HepG2 (cell line): Measurements from ENCODE around the gene THSD4. TPM values are rescaled to one million over a fixed set of nuclear protein-coding genes. Genes with fewer than 3 reads are reported as not detected.
A peak's percentile ranks its signal among the peaks of the same experiment; 100 is the strongest.

ENCODE experiments used
- CAMTA2 ChIP-seq: sonication (generic); formaldehyde crosslinking; IDR thresholded peaks from 2 replicates; pipeline ENCODE4 v1.4.0; 2020; ENCODE audit warnings: mild to moderate bottlenecking, missing genetic modification reagents, borderline replicate concordance
- CC2D1A ChIP-seq: sonication (generic); formaldehyde crosslinking; IDR thresholded peaks from 2 replicates; pipeline ENCODE4 v1.8.1; 2023; ENCODE audit warnings: mild to moderate bottlenecking, missing genetic modification reagents
- CHD4 ChIP-seq: fragments of 200-600 bp; sonication (generic); IDR thresholded peaks from 2 replicates; pipeline ENCODE4 v1.7.0; 2017; ENCODE audit warnings: mild to moderate bottlenecking, low read length, borderline replicate concordance
- HDAC2 ChIP-seq: sonication (generic); formaldehyde crosslinking; IDR thresholded peaks from 2 replicates; pipeline ENCODE4 v1.4.0; 2020; ENCODE audit warnings: missing genetic modification reagents
- MEIS2 ChIP-seq: sonication (generic); formaldehyde crosslinking; IDR thresholded peaks from 2 replicates; pipeline ENCODE4 v1.9.0; 2021; ENCODE audit warnings: mild to moderate bottlenecking, missing genetic modification reagents
- MIXL1 ChIP-seq: IDR thresholded peaks from 2 replicates; pipeline ENCODE4 v1.6.1; 2016
- MTA1 ChIP-seq: sonication (generic); formaldehyde crosslinking; IDR thresholded peaks from 2 replicates; pipeline ENCODE4 v1.4.0; 2020; ENCODE audit warnings: missing genetic modification reagents, mild to moderate bottlenecking, borderline replicate concordance
- NKX3-1 ChIP-seq: sonication (generic); formaldehyde crosslinking; IDR thresholded peaks from 2 replicates; pipeline ENCODE4 v1.5.0; 2020; ENCODE audit warnings: missing genetic modification reagents
- NR2F6 ChIP-seq, 2 experiments: IDR thresholded peaks; 2 replicates each; pipeline ENCODE4 v1.6.1; 2016; ENCODE audit warnings: antibody characterized with exemption in 1 of 2, mild to moderate bottlenecking in 1 of 2
- NR3C1 ChIP-seq: sonication (generic); formaldehyde crosslinking; IDR thresholded peaks from 2 replicates; pipeline ENCODE4 v1.4.0; 2020; ENCODE audit warnings: missing genetic modification reagents
- PAF1 ChIP-seq: IDR thresholded peaks from 2 replicates; pipeline ENCODE4 v1.6.1; 2016; ENCODE audit warnings: missing genetic modification reagents, missing compliant biosample characterization
- RCOR2 ChIP-seq: IDR thresholded peaks from 2 replicates; pipeline ENCODE4 v1.6.1; 2016; ENCODE audit warnings: missing biosample characterization, missing genetic modification reagents
- SOX13 ChIP-seq, 3 experiments: fragments of 450-650 bp in 1 of 3; sonication (generic) in 1 of 3; formaldehyde crosslinking in 1 of 3; IDR thresholded peaks in 2 of 3; conservative IDR thresholded peaks in 1 of 3; 2 replicates each; pipeline versions ENCODE4 v1.5.0 to v1.6.1; 2016 to 2020; ENCODE audit warnings: antibody characterized with exemption in 1 of 3, mild to moderate bottlenecking in 1 of 3, missing compliant biosample characterization in 1 of 3, missing genetic modification reagents in 1 of 3, moderate library complexity in 1 of 3
- SP5 ChIP-seq: IDR thresholded peaks from 2 replicates; pipeline ENCODE4 v1.6.1; 2016; ENCODE audit warnings: low read depth, borderline replicate concordance
- THAP11 ChIP-seq: IDR thresholded peaks from 2 replicates; pipeline ENCODE4 v1.6.1; 2016; ENCODE audit warnings: missing biosample characterization, missing genetic modification reagents
- TMF1 ChIP-seq: sonication (generic); formaldehyde crosslinking; IDR thresholded peaks from 2 replicates; pipeline ENCODE4 v1.8.1; 2022; ENCODE audit warnings: low read depth, missing genetic modification reagents
- TOE1 ChIP-seq: sonication (generic); formaldehyde crosslinking; IDR thresholded peaks from 2 replicates; pipeline ENCODE4 v1.4.0; 2020; ENCODE audit warnings: mild to moderate bottlenecking, missing genetic modification reagents
- ZFP36 ChIP-seq: fragments of 150-350 bp; IDR thresholded peaks from 2 replicates; pipeline ENCODE4 v1.6.1; 2018; ENCODE audit warnings: borderline replicate concordance, low read length, low read depth; ENCODE audit not compliant: partially characterized antibody
- ZNF329 ChIP-seq: sonication (generic); formaldehyde crosslinking; IDR thresholded peaks from 2 replicates; pipeline ENCODE4 v1.9.0; 2021; ENCODE audit warnings: low read depth, mild to moderate bottlenecking, missing genetic modification reagents
- ZNF598 ChIP-seq: sonication (generic); formaldehyde crosslinking; IDR thresholded peaks from 2 replicates; pipeline ENCODE4 v1.5.1; 2020; ENCODE audit warnings: mild to moderate bottlenecking, missing genetic modification reagents, borderline replicate concordance
- ZNF749 ChIP-seq: sonication (generic); formaldehyde crosslinking; IDR thresholded peaks from 2 replicates; pipeline ENCODE4 v1.8.0; 2022; ENCODE audit warnings: mild to moderate bottlenecking, missing genetic modification reagents, moderate library complexity, borderline replicate concordance
- ZNF772 ChIP-seq: sonication (generic); formaldehyde crosslinking; IDR thresholded peaks from 2 replicates; pipeline ENCODE4 v1.5.0; 2020; ENCODE audit warnings: mild to moderate bottlenecking, missing genetic modification reagents
- polyA plus RNA-seq, 8 experiments: library from polyadenylated mRNA; depleted of rRNA in 3 of 8; stranded (reverse) in 7 of 8; unstranded in 1 of 8; fragments of >200 nt; fragmentation: Illumina TruSeq in 4 of 8; extraction: Trizol in 4 of 8; gene quantifications; 2 replicates each; pipeline versions ENCODE4 v1.2.1 to v1.2.3, GENCODE V29; 2011 to 2016; ENCODE audit warnings: low read depth in 4 of 8, missing spikeins in 1 of 8, mixed read lengths in 1 of 8; ENCODE audit not compliant: insufficient read depth in 1 of 8
- total RNA-seq, 5 experiments: library from RNA; depleted of rRNA; stranded (reverse); fragments of >200 nt; fragmentation: Illumina TruSeq; extraction: Trizol; gene quantifications; 2 replicates each; pipeline ENCODE4 v1.2.3, GENCODE V29; 2016; ENCODE audit warnings: low read depth in 1 of 5
- TF ChIP-seq, protein P1 (sequence below): sonication (generic); formaldehyde crosslinking; IDR thresholded peaks from 2 replicates; pipeline ENCODE4 v1.4.0; 2020; ENCODE audit warnings: missing genetic modification reagents
- TF ChIP-seq, protein P2 (sequence below): sonication (generic); formaldehyde crosslinking; IDR thresholded peaks from 2 replicates; pipeline ENCODE4 v1.4.0; 2020; ENCODE audit warnings: missing genetic modification reagents
- TF ChIP-seq, protein P3 (sequence below): sonication (generic); formaldehyde crosslinking; IDR thresholded peaks from 2 replicates; pipeline ENCODE4 v1.5.1; 2020; ENCODE audit warnings: missing genetic modification reagents, mild to moderate bottlenecking, borderline replicate concordance
- TF ChIP-seq, protein P4 (sequence below): sonication (generic); formaldehyde crosslinking; IDR thresholded peaks from 2 replicates; pipeline ENCODE4 v1.4.0; 2020; ENCODE audit warnings: mild to moderate bottlenecking, missing genetic modification reagents

The THSD4 gene
- total and polyA plus RNA-seq, 2 of the 13 experiments (the other 11 are each of a cell fraction or from before 2014, with no cell fraction given), result 0.07 to 0.21 TPM

DNA sequence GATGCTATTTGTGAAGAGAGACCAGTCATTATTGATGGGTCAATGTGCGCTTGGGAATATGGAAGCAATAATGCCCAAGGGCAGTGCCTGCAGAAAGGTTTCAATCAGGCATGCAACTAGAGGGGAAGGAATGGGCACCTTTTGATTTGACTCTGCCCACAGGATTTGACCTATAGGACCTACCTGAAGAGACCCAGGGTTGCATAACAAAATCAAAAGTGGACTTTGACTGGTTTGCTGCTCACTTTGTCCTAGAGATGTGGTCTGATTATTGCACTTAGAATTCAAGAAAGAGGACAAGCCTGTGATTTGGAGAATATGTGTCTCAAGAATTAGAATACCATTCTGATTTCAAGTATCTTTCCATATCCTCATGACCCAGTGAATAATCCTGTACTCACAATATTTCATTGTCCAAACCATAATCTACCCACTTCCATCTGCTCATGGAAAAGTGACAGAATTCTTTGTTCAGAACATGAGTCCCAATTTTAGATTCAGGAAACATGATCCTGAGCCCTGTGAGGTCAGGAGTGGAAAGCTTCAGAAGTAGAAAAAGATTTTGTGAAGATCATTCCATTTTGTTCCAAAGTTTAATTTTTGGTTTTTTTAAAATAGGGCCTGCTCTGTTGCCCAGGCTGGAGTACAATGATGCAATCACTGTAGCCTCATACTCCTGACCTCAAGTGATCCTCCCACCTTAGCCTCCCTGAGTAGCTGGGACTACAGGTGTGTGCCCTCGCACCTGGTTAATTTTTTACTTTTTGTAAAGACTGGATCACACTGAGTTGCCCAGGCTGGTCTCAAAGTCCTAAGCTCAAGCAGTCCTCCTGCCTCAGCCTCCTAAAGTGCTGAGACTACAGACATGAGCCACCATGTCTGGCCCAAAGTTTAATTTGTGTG is 543.8 kb downstream of the THSD4 start (continued):
- TF ChIP-seq, protein P1, sequence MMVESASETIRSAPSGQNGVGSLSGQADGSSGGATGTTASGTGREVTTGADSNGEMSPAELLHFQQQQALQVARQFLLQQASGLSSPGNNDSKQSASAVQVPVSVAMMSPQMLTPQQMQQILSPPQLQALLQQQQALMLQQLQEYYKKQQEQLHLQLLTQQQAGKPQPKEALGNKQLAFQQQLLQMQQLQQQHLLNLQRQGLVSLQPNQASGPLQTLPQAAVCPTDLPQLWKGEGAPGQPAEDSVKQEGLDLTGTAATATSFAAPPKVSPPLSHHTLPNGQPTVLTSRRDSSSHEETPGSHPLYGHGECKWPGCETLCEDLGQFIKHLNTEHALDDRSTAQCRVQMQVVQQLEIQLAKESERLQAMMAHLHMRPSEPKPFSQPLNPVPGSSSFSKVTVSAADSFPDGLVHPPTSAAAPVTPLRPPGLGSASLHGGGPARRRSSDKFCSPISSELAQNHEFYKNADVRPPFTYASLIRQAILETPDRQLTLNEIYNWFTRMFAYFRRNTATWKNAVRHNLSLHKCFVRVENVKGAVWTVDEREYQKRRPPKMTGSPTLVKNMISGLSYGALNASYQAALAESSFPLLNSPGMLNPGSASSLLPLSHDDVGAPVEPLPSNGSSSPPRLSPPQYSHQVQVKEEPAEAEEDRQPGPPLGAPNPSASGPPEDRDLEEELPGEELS (CRISPR knock-in tag), result 0 out of 2 replicates have a peak, but pooled peaks have one; percentile 23
- TF ChIP-seq ZNF749 (CRISPR knock-in tag) (no peak), CHD4 (no peak), HDAC2 (CRISPR knock-in tag) (no peak), NR2F6 (IDR thresholded peaks at IDR 0.05) (peak; percentile 27; the same call in 1 of the 2 replicates), NR2F6 (CRISPR knock-in tag; IDR thresholded peaks at IDR 0.05) (peak; percentile 30; the same call in 1 of the 2 replicates), MIXL1 (no peak), SOX13 (IDR thresholded peaks at IDR 0.05) (no peak), SOX13 (CRISPR knock-in tag; conservative IDR thresholded peaks at IDR 0.05 in 1 of 2, IDR thresholded peaks at IDR 0.05 in 1 of 2) (no peak), TMF1 (CRISPR knock-in tag) (no peak), ZFP36 (no peak), TOE1 (CRISPR knock-in tag) (no peak), NR3C1 (no peak), ZNF329 (CRISPR knock-in tag) (no peak), RCOR2 (CRISPR knock-in tag) (no peak), THAP11 (CRISPR knock-in tag) (no peak), NKX3-1 (CRISPR knock-in tag) (no peak), MTA1 (CRISPR knock-in tag) (no peak), MEIS2 (CRISPR knock-in tag) (no peak), ZNF772 (CRISPR knock-in tag) (0 out of 2 replicates have a peak, but pooled peaks have one; percentile 39), SP5 (CRISPR knock-in tag) (no peak), CAMTA2 (CRISPR knock-in tag) (no peak), CC2D1A (no peak), PAF1 (CRISPR knock-in tag) (no peak), ZNF598 (CRISPR knock-in tag) (no peak)
- TF ChIP-seq, protein P2, sequence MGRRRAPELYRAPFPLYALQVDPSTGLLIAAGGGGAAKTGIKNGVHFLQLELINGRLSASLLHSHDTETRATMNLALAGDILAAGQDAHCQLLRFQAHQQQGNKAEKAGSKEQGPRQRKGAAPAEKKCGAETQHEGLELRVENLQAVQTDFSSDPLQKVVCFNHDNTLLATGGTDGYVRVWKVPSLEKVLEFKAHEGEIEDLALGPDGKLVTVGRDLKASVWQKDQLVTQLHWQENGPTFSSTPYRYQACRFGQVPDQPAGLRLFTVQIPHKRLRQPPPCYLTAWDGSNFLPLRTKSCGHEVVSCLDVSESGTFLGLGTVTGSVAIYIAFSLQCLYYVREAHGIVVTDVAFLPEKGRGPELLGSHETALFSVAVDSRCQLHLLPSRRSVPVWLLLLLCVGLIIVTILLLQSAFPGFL (CRISPR knock-in tag), result no peak
- TF ChIP-seq, protein P3, sequence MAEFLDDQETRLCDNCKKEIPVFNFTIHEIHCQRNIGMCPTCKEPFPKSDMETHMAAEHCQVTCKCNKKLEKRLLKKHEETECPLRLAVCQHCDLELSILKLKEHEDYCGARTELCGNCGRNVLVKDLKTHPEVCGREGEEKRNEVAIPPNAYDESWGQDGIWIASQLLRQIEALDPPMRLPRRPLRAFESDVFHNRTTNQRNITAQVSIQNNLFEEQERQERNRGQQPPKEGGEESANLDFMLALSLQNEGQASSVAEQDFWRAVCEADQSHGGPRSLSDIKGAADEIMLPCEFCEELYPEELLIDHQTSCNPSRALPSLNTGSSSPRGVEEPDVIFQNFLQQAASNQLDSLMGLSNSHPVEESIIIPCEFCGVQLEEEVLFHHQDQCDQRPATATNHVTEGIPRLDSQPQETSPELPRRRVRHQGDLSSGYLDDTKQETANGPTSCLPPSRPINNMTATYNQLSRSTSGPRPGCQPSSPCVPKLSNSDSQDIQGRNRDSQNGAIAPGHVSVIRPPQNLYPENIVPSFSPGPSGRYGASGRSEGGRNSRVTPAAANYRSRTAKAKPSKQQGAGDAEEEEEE (CRISPR knock-in tag), result no peak
- TF ChIP-seq, protein P4, sequence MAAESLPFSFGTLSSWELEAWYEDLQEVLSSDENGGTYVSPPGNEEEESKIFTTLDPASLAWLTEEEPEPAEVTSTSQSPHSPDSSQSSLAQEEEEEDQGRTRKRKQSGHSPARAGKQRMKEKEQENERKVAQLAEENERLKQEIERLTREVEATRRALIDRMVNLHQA (CRISPR knock-in tag), result no peak
